Peyer's patch (tissue), 4 donors: ENCODE data around the gene IFIT1B. TPM values are rescaled to one million over a fixed set of nuclear protein-coding genes. Genes with fewer than 3 reads are reported as not detected.

Experiments used
- DNase-seq, 3 donors: peaks; one replicate each; pipeline ENCODE4 v3.0.0-alpha.2; 2017 to 2019
- H3K27ac ChIP-seq, 4 donors: fragments of 200-600 bp; sonication (generic); one replicate each; pipeline ENCODE4 v1.5.1; 2016 to 2019
- H3K27me3 ChIP-seq, 2 donors: fragments of 200-600 bp; sonication (generic); one replicate each; pipeline ENCODE4 v1.5.1; 2019
- H3K36me3 ChIP-seq, 3 donors: fragments of 200-600 bp; sonication (generic); one replicate each; pipeline ENCODE4 v1.5.1; 2016 to 2019
- H3K4me1 ChIP-seq, 4 donors: fragments of 200-600 bp; sonication (generic); one replicate each; pipeline ENCODE4 v1.5.1; 2016 to 2019
- H3K4me3 ChIP-seq, 4 donors: fragments of 200-600 bp; sonication (generic); 1 replicate in 3 of 4; 2 replicates in 1 of 4; pipeline ENCODE4 v1.5.1; 2016 to 2019; ENCODE audit warnings: mild to moderate bottlenecking in 1 of 4
- H3K9me3 ChIP-seq, 4 donors: fragments of 200-600 bp; sonication (generic); one replicate each; pipeline ENCODE4 v1.5.1; 2016 to 2019; ENCODE audit warnings: mild to moderate bottlenecking in 1 of 4
- CTCF ChIP-seq, 6 experiments: fragments of 450-650 bp in 4 of 6; fragments of 200-600 bp in 2 of 6; sonication (generic) in 1 of 6; IDR thresholded peaks; one replicate each; pipeline ENCODE4 v1.5.1; 2017 to 2019; ENCODE audit warnings: antibody characterized with exemption in 6 of 6, mild to moderate bottlenecking in 3 of 6, moderate library complexity in 1 of 6
- POLR2A ChIP-seq, 2 donors: fragments of 450-650 bp; IDR thresholded peaks; one replicate each; pipeline ENCODE4 v1.5.1; 2017; ENCODE audit warnings: antibody characterized with exemption in 2 of 2, mild to moderate bottlenecking in 2 of 2, moderate library complexity in 2 of 2
- total RNA-seq, 4 donors: library from RNA; depleted of rRNA; stranded (reverse); fragments of >200 nt; gene quantifications; one replicate each; pipeline ENCODE4 v1.1.0, GENCODE V29; 2016

Gene IFIT1B
- total RNA-seq, 4 donors from 2014 or later = not detected

- DNase-seq = no peak
- Histone ChIP-seq H3K36me3 (no peaks in the 10 kb centered on the region), H3K27ac (no peak overlapping the region), H3K9me3 (no peaks in the 10 kb centered on the region), H3K27me3 (no peaks in the 10 kb centered on the region), H3K4me1 (no peaks in the 10 kb centered on the region), H3K4me3 (no peak overlapping the region)
- TF ChIP-seq POLR2A (IDR thresholded peaks at IDR 0.05) (no peak), CTCF (IDR thresholded peaks at IDR 0.05) (no peak)
Observed at GRCh38 chr10:89357975-89358374, 19.9 kb upstream of the IFIT1B start.

- no peak overlapping the region for H3K4me3 ChIP-seq
- no peaks in the 10 kb centered on the region for H3K4me1 ChIP-seq
- TF ChIP-seq POLR2A (IDR thresholded peaks at IDR 0.05) = no peak
- TF ChIP-seq CTCF (IDR thresholded peaks at IDR 0.05) = no peak
- no peak for DNase-seq
- H3K27ac ChIP-seq = no peak overlapping the region
- no peaks in the 10 kb centered on the region for H3K36me3 ChIP-seq
- no peaks in the 10 kb centered on the region for H3K9me3 ChIP-seq
- no peaks in the 10 kb centered on the region for H3K27me3 ChIP-seq
Observed at GRCh38 chr10:89360157-89360556, 17.7 kb upstream of the IFIT1B start.

GRCh38 chr10:89362929-89363328, 14.9 kb upstream of the IFIT1B start:
- Histone ChIP-seq H3K9me3 (no peaks in the 10 kb centered on the region), H3K27me3 (no peaks in the 10 kb centered on the region), H3K4me3 (no peak overlapping the region), H3K27ac (no peak overlapping the region), H3K4me1 (peaks cover 0 to 8% (median 0%) of the 10 kb centered on the region in 4 donors), H3K36me3 (no peaks in the 10 kb centered on the region)
- TF ChIP-seq POLR2A (IDR thresholded peaks at IDR 0.05) (no peak), CTCF (IDR thresholded peaks at IDR 0.05) (no peak)
- DNase-seq = no peak

- Histone ChIP-seq H3K36me3 (no peaks in the 10 kb centered on the region), H3K4me1 (peaks cover 0 to 12% (median 0%) of the 10 kb centered on the region in 4 donors), H3K4me3 (no peak overlapping the region), H3K27me3 (no peaks in the 10 kb centered on the region), H3K27ac (no peak overlapping the region), H3K9me3 (no peaks in the 10 kb centered on the region)
- no peak for TF ChIP-seq POLR2A (IDR thresholded peaks at IDR 0.05)
- TF ChIP-seq CTCF (IDR thresholded peaks at IDR 0.05) = no peak
- no peak for DNase-seq
Observed at GRCh38 chr10:89363729-89364442, 14.0 kb upstream of the IFIT1B start.

GRCh38 chr10:89364531-89364930, 13.3 kb upstream of the IFIT1B start:
- TF ChIP-seq CTCF (IDR thresholded peaks at IDR 0.05) = no peak
- no peak for TF ChIP-seq POLR2A (IDR thresholded peaks at IDR 0.05)
- Histone ChIP-seq H3K4me1 (peaks cover 0 to 16% (median 0%) of the 10 kb centered on the region in 4 donors), H3K4me3 (no peak overlapping the region), H3K27me3 (no peaks in the 10 kb centered on the region), H3K9me3 (no peaks in the 10 kb centered on the region), H3K27ac (no peak overlapping the region), H3K36me3 (no peaks in the 10 kb centered on the region)
- DNase-seq = no peak
